ENCODE results near the gene SKIL.

Gene SKIL

DNA sequence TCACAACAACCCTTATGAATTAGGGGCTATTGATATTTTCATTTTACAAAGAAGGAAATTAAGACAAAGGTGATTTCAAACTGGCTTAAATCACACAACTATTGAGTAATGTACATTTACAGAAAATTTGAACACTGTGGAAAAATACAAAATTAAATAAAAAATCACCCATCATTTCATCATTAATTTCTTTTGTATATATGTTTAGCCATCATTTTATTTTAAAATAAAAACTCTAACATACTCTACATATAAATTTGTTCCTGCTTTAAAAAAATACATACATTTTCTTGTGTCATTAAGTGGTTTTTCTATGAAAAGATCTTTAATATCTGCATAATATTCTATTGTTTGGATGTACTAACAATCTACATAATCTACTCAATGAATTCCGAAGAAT is 81.3 kb downstream of the SKIL start:
- DNase-seq = no peak

DNA sequence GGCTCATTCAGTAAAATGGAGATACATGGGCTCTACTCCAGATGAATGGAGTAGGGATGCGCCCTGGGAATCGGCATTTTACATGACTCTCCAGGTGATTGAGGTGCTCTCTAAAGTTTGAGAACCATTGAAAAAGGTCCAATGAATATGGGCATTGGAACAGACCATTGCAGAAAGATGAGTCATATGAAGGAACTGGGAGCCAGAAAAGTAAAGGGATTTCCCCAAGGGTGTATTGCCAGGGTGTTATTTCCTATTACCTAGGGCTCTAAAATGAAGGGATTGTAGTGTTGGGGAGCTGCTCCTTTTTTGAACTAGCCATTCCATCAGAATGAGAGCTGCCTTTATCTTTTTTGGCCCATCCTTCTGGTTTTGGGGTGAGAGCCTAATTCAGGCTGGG is 82.8 kb downstream of the SKIL start:
- no peak for DNase-seq

DNA sequence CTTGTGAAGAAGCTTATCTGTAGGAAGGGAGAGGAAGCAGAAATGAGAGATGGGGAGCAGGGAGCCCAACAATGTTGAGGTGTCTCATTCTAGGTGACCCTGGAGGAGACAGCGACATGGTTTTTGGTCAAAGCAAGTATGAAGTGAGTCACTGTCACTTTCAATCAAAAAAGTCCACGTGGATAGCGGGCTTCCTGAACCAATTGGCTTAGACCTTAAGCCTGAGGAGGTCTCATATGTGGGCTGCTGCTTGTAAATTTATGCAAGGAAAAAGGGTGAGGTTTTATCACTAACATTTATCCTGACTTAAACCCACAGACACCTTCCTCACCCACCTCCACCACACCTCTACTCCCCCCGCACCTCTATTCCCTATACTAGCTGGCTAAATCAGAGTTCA is 83.9 kb downstream of the SKIL start:
- DNase-seq = no peak

DNA sequence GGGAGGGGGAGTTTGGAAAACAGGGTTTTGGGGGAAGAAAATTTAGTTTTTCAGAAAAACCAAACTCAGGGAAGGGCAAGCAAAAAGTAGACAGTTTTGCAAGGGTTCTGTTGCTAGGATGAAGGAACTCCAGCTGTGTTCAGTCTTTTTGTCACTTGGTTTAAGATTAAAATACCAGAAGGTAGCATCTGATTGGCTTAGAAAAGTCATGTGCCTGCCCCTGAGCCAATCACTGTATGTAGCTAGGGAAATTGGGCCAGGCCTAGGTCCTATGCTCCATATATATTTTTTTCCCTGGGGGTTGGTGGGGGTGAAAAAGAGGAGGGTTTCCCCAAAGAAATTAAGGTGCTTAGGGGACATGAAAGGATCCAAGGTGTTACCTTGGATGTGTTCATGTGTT is 85.4 kb downstream of the SKIL start:
- DNase-seq = no peak

DNA sequence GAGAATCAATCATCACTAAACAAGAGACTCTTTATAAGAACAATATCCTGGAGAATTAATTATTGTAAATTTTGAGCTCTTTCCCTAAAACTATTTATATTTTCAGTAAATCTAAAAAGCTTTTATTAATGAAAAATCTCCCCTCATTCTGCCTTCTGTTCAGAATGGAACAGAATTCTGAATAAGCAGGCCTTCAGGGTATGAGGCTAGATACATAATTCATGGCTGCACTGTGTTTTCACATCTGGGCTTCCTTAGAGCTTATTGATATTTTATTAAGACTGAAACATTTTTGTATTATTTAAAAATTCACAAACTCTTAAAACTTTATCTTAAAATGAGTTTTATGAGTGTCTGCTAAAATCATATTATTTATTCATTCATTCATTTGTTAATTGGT is 85.9 kb downstream of the SKIL start:
- no peak for DNase-seq

Measured in SHP77 treated with DMSO at 0.1 percent for 48 hours (cell line).